ENCODE data around the gene DALRD3.

Gene DALRD3

DNA sequence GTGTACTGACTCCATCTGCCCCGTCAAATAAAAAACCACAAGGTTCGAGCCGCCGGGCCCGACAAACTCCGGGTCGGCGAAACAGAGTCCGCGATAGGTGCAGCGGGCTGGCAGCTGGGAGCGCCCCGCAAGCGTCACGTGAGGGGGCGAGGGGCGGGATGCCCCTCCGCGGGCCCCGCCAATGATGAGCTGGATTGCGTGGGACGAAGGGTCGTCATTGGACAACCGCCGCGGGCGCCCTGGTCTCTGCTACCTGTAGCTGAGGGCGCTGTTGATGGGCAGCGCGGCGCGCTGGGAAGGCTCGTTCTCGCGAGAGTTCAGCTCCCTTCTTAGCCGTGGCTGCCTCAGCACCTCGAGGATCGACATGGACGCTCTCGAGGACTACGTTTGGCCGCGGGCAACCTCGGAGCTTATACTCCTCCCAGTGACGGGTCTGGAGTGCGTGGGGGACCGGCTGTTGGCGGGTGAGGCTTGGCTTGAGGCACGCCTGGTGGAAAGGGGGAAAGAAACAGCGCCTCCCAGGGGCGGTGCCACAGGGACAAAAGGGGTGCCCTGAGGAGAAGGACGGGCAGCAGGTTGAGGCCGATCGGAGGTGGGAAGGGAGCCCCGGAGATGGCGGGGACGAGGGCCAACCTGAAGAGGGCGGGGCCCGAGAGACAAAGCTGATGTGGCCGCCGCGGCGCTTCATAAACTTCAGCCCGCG, 11.2 kb downstream of the DALRD3 start, which contains the start of gene WDR6:
Gene WDR6, plus strand, starts transcription at position 324 of the 703 bp plus-strand sequence. Its CDS starts 41 bp downstream, at position 365.
- FAIRE-seq (peak; percentile 100), DNase-seq (ENCODE audit: extremely low spot score, insufficient read length, low read depth) (peak; percentile 96)

DNA sequence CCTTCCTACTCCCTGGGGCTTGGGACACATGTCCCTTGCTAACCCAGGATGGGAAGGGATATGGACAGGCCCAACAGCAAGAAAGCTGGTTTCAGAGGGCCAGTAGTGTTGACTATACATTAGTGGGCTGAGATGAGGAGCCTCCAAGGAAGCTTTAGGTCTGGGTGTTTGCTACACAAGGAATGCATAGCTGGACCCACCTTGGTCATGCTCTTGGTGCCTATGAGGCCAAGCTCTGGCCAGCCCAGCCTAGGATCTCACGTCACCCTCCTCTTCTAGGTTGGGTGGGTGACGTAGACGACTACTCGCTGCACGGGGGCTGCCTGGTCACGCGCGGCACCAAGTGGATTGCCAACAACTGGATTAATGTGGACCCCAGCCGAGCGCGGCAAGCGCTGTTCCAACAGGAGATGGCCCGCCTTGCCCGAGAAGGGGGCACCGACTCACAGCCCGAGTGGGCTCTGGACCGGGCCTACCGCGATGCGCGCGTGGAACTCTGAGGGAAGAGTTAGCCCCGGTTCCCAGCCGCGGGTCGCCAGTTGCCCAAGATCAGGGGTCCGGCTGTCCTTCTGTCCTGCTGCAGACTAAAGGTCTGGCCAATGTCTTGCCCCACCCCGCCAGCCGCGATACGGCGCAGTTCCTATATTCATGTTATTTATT, 11.8 kb downstream of the DALRD3 start:
- DNase-seq (ENCODE audit: extremely low spot score, insufficient read length, low read depth): no peak
- FAIRE-seq: no peak

DNA sequence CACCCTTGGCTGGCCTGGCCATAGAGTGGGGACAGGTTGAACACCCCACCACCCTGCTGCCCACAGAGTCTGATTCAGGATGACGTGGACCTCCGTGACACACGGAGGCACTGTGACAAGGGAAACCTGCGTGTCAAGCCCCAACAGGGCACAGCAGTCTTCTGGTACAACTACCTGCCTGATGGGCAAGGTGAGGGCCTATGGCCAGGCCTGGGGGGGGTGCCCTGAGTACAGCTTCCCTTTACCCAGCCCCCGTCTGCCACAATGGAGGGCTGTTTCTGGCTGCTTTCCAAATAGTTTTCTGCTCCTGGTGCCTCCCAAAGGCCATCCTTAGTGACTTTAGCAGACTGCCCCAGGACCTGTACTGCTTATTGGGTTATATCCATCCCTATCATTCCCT, 12.4 kb downstream of the DALRD3 start:
- no peak for DNase-seq (ENCODE audit: extremely low spot score, insufficient read length, low read depth)
- no peak for FAIRE-seq

DNA sequence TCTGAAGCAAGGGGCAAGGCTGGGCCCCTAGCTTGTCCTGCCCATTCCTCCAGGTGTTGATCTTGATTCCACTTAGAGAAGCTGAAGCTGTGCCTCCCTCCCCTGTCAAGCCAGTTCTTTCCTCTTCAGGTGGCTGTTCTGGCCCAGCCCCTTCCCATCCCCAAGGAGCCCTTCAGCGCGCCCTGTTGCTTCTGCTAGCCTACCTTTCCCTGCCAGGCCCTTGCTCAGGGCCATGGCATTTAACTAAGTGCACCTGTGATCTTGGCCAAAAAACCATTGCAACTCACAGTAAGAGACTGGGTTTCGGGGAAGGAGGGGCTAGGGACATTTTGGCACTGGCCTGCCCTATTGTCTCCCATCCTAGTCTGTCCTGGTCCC, 13.1 kb downstream of the DALRD3 start:
- FAIRE-seq (no peak), DNase-seq (ENCODE audit: extremely low spot score, insufficient read length, low read depth) (no peak)

DNA sequence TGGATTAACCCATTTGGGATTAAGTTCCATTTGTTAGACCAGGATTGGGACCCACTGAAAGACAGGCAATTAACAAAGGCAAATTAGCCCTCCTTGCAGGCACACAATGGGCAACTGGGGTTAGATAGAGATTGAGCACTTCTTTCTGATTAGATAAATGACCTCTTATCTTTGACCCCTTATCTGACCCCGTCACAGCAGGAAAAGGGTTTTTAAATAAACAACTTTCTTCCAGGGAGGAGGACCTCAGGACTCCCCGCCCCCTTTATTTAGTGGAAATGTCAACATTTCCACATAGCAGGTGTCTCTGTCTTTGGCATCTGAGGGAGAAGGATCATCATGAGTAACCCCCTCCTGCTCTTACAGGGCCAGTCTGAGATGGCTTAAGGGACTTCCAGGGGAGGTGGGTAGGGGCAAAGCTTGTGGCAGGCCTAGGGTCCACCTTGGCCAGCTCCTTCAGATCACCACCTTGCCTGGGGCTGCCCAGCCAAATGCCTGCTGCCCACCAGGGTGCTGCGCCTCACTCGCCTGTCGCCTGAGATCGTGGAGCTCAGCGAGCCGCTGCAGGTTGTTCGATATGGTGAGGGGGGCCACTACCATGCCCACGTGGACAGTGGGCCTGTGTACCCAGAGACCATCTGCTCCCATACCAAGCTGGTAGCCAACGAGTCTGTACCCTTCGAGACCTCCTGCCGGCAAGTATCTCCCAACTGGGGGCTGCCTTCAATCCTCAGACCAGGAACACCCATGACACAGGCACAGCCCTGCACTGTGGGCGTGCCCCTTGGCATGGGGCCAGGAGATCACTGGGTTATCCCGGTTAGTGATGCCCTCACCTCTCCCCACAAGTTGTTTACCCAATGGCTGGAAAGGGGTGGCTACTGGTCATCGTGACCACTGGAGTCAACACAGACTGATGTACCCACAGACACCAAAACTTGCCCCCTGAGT, 13.8 kb downstream of the DALRD3 start:
- DNase-seq (ENCODE audit: extremely low spot score, insufficient read length, low read depth): no peak
- FAIRE-seq: no peak

DNA sequence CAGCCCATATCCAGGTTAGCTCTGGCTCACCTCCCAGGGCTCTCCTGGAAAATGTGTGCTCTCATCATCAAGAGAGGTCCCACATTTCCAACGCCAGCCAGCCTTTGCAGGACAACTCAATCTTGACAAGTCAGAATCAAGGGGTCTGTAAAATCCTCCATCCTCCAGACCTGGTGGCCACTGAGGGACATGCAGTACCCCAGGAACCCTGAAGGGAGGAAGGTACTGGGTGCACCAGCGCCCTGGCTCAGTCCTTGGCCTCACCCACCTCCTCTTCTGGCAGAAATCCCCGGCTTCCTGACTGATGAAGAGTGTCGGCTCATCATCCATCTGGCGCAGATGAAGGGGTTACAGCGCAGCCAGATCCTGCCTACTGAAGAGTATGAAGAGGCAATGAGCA, 17.2 kb downstream of the DALRD3 start:
- DNase-seq (ENCODE audit: extremely low spot score, insufficient read length, low read depth) (no peak), FAIRE-seq (no peak)

DNA sequence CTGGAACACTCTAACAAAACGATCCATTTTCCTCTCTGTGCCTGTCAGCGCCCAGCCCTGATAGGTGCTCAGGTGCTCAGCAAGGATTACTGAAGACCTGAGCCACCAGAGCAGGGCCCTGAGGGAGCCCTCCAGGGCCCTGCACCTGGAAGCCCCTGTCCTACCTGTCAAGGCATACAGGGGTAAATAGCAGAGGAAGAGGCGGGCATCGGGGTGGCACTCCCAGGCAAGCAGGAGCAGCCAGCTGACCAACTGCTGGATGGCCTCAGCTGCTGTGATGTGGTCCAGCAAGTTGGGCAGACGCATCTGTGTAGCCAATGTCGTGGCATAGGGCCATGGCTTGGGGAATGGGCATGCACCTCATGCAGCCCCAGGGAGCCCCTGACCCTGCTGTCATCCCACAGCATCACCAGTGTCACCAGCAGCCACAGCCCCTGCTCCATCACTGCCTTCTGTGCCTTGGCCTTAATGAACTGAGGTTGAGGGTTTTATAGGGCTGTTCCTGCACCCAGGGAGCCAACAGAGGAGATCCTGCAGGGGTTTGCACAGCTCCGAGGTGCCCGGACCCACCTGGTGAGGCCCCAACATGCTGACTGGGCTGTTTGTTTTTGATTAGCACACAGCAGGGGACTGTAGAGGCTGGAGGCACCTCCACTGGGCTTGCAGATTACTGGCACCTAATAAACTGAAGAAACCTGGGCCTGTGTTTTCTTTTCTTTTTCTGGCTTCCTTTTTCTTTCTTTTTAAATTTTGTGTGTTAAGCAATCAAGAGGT, 19.1 kb downstream of the DALRD3 start:
- DNase-seq (ENCODE audit: extremely low spot score, insufficient read length, low read depth) (no peak), FAIRE-seq (no peak)

DNA sequence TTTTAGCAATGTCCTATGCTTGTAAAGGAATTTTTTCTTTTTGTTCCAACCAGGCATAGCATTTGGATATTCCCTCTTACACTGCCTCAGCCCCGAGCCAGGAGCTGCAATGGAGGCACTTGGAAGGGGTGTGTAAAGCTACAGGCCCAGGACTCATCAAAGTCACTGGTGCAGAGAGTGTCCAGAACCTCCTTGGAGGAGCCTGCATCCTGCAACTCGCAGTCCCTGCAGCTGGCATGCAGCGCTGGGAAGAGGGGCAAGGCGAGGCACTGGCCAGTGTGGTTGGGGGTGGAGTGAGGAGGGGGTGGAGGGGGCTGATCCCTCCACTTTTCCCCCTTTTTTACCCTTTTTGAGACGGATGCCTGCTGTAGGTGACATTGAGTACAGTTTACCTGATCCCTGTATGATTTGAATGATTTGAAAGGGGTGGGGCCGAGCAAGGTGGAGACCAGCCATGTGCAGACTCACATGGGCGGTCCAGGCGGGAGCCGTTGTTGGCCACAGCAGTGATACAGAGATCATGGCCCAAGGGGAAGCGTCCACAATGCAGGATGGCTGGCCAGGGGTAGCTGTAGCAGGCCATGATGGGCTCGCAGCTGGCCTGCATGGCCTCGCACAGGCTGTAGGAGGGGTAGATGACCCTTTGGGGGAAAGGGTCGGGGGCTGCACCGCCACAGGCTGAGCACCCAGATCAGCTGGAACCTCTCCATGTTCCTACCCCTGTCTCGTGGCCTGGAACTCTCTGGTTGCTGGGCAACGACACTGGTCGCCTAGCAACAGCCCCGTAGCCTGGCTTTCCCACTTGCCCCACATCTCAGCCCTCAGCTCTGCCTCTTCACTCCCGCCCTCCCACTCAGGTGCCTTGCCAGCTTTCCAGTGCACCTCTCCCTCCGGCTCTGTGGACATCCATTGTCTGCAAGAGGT, 20.4 kb downstream of the DALRD3 start:
- DNase-seq (ENCODE audit: extremely low spot score, insufficient read length, low read depth) (no peak), FAIRE-seq (no peak)

DNA sequence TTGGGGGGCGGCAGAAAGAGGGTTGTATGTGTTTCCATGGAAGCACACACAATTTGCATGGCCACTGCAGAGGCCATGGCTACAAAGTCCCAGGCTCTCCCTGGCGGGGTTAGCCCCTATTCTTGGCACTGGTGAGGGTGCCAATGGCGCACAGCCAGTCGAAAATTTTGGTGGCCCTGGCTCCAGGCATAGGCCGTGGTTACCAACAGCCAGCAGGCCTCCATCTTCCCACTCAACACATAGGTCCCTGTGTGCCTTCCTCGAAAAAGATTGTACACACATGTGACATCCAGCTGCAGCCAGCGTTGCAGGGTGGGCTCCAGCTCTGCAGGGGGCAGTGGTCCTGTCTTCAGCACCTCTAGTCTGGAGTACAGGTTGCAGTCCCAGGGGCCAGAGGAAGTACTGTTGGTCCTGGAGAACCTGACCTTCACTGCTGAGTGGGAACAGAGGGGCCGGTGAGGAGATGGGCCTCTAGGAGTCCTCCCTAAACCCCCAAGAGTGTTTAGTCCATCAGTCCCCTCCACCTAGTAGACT, 21.2 kb downstream of the DALRD3 start:
- FAIRE-seq (no peak), DNase-seq (ENCODE audit: extremely low spot score, insufficient read length, low read depth) (no peak)

DNA sequence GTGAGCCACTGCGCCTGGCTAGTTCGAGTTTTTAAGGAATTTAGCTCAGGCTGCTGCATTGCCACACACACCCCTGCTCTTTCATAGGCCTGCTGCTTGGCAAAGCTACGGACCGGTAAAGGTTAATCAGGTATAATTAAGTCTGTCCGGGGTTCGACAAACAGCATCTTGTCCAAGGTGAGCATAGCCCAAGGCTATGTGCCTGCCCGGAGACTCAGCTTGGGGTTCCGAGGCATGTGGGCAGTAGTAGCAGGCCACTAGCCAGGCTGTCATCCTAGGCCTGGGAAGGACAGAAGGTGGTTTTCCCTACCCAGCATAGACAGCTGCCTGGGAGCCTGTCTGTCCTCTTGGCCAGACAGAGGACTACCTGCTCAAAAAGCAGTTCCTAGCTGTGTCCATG, 21.7 kb downstream of the DALRD3 start:
- FAIRE-seq (no peak), DNase-seq (ENCODE audit: extremely low spot score, insufficient read length, low read depth) (no peak)

DNA sequence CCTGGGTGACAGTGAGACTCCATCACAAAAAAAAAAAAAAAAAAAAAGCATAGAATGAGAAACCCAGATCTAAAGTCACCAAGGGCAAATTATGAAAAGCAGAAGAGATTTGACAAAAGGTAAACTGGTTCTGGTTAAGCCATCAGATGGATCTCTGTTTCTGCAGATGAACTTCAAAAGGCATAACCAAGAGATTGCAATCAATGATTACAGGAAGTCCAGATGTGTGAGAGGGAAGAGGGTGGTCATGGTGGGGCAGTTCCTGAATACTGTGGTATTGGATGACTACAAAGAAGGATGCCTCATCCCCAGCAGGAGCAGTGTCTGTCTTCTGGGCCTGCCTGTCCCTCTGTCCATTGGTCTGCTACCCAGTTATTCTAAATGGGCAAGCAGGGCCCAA, 24.5 kb downstream of the DALRD3 start:
- FAIRE-seq (no peak), DNase-seq (ENCODE audit: extremely low spot score, insufficient read length, low read depth) (no peak)

DNA sequence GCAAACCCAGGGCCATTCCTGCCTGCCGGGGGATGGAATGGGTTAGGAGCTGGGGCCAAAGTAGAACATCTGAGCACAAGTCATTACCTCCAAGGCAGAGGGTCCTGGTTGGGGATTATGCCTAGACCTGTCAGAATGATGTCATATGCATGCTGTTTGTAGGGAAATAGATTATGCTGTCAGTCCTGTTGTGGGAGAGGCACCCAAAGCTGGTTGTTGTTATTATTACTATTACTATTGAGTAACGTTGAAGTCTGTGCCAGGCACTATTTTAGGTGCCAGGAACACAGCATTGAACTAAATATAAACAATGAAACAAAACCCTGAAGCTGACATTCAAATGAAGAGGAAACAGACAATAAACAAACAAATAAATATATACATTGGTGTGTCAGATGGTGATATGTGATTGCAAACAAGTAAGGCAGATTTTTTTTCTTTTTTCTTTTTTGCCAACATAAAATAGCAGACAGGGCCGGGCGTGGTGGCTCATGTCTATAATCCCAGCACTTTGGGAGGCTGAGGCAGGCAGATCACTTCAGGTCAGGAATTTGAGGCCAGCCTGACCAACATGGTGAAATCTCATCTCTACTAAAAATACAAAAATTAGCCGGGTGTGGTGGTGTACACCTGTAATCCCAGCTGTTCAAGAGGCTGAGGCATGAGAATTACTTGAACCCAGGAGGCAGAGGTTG, 26.4 kb downstream of the DALRD3 start:
- FAIRE-seq (no peak), DNase-seq (ENCODE audit: extremely low spot score, insufficient read length, low read depth) (no peak)

DNA sequence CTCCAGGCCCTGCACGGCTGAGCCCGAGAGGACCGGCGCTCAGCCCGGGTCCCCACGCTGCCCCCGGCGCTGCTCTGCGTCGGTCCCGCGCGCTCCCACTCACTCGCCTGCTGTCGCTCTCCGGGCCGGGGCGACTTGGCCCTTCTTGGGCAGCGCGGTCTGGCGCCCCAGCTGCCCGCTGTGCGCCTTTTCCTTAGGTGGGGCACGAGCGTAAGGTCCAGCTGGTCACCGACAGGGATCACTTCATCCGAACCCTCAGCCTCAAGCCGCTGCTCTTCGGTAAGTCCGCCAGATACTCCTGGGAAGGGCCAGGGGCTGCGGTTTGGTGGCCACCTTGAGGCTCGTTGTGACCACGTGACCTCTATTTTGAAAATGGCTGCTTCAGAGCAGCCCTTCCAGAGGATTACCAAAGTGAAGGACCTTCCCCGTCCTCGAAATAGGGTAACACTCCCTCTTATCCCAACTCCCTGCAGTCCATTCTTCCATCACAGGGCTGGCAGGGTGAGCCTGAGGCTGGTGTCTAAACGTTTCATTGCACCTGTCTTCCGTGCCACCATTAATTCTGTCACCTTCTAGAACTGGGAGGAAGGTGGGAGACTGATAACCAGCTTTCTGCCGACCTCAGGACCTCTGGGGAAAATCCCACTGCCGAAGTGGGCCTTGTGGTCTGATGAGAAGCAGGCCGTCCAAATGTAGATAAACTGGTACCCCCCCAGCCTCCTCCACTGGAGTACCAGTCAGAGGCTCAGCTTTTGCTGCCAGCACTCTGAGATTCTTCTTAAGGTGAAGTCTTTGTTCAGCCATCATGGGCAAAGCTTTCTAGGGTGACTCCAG, 27.5 kb downstream of the DALRD3 start:
- FAIRE-seq (peak; percentile 48), DNase-seq (ENCODE audit: extremely low spot score, insufficient read length, low read depth) (no peak)

DNA sequence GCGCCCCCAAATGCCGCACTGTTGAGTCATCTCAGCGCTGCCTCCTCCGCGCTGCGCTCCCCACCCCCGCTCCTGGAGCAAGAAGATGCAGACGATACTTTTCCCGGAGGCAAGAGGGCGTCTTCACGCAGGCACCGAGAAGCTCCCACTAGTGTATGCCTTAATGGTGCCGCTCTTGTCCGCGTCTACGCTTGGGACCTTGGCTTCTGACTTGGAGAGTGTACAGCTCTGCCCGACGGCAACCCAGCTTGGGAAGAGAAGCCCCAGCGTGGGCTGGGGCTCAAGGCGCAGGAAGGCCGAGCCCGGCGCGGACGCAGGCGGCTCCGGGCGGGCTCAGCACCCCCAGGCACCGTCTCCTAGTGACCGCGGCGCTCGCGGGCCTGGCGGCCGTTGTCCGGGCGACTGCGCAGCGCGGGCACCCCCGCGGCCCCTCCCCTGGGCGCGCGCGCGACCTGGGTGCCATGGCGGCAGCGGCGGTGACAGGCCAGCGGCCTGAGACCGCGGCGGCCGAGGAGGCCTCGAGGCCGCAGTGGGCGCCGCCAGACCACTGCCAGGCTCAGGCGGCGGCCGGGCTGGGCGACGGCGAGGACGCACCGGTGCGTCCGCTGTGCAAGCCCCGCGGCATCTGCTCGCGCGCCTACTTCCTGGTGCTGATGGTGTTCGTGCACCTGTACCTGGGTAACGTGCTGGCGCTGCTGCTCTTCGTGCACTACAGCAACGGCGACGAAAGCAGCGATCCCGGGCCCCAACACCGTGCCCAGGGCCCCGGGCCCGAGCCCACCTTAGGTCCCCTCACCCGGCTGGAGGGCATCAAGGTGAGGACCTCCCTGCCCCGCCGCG, 28.4 kb downstream of the DALRD3 start, which contains the start of gene P4HTM:
Gene P4HTM, plus strand, starts transcription at position 446 of the 840 bp plus-strand sequence. Its CDS starts 16 bp downstream, at position 462.
- FAIRE-seq: peak; percentile 84

DNA sequence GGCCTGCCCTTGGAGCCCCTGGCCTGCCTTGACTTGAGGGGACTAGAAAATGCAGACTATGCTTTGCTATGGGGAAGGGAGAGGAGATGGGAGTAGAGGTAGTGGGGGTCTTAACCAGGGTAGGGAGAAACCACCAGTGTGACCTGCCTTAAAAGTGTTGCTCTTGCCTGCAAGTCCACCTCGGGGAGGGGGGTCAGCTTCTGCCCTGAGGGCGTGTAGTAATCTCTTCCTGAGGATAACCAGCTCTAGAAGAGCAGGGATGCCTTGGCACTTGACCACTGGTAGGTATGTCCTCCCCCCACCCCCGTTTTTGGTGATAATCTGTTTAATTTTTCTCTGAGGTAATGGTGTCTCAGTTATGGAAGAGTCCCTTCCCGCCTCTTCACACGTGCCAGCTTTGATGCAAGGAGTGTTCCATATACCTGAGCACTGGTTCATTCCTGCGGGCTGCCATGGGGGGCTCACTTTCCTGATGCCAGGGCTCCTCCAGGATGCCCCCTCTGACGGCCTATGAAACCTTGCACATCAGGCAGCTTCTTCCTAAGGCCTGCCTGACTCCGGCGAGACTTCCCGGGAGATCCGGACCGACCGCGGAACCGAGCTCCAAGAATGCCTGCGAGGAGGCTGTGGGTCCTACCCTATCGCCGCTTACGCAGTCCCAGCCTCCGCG, 29.1 kb downstream of the DALRD3 start:
- FAIRE-seq: no peak
- DNase-seq (ENCODE audit: extremely low spot score, insufficient read length, low read depth): no peak

More for the DNA sequence above, 28.4 kb downstream of the DALRD3 start, which contains the start of gene P4HTM:
- peak; percentile 49 for DNase-seq (ENCODE audit: extremely low spot score, insufficient read length, low read depth)
